ENCODE data around the gene FAS.

DNA sequence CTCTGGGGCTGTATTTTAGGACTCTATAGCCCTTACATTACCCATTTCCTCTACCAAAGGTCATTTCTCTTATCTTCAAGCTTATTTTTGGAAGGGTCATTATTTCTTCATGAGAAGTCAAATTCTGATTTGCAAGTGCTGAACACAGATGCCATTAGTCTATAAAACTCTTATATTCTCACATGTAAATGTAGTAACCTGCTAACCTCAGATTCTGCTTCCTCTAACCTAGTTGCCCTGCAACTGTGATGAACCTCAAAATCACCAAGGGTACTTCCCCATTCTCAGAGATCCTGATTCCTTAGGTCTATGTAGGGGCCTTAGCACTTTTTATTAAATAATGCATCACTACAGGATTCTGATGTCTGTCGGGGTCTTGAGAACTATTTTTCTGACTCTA lies 6.3 kb downstream of the FAS start:
- TF ChIP-seq SIN3A (IDR thresholded peaks at IDR 0.05; ENCODE audit: borderline replicate concordance, low read depth, low read length) (no peak), MAX (IDR thresholded peaks at IDR 0.05; ENCODE audit: low read depth) (no peak), FOXJ3 (CRISPR knock-in tag; IDR thresholded peaks at IDR 0.05) (no peak), RCOR1 (IDR thresholded peaks at IDR 0.05; ENCODE audit: low read length) (no peak), MXI1 (IDR thresholded peaks at IDR 0.05; ENCODE audit: low read depth, low read length) (no peak), YY1 (IDR thresholded peaks at IDR 0.05; ENCODE audit: low read depth) (no peak), RFX5 (IDR thresholded peaks at IDR 0.05; ENCODE audit: low read length) (no peak)
- TF ChIP-seq, protein P1, sequence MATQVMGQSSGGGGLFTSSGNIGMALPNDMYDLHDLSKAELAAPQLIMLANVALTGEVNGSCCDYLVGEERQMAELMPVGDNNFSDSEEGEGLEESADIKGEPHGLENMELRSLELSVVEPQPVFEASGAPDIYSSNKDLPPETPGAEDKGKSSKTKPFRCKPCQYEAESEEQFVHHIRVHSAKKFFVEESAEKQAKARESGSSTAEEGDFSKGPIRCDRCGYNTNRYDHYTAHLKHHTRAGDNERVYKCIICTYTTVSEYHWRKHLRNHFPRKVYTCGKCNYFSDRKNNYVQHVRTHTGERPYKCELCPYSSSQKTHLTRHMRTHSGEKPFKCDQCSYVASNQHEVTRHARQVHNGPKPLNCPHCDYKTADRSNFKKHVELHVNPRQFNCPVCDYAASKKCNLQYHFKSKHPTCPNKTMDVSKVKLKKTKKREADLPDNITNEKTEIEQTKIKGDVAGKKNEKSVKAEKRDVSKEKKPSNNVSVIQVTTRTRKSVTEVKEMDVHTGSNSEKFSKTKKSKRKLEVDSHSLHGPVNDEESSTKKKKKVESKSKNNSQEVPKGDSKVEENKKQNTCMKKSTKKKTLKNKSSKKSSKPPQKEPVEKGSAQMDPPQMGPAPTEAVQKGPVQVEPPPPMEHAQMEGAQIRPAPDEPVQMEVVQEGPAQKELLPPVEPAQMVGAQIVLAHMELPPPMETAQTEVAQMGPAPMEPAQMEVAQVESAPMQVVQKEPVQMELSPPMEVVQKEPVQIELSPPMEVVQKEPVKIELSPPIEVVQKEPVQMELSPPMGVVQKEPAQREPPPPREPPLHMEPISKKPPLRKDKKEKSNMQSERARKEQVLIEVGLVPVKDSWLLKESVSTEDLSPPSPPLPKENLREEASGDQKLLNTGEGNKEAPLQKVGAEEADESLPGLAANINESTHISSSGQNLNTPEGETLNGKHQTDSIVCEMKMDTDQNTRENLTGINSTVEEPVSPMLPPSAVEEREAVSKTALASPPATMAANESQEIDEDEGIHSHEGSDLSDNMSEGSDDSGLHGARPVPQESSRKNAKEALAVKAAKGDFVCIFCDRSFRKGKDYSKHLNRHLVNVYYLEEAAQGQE (IDR thresholded peaks at IDR 0.05; ENCODE audit: low read depth, low read length) = no peak
- TF ChIP-seq, protein P2, sequence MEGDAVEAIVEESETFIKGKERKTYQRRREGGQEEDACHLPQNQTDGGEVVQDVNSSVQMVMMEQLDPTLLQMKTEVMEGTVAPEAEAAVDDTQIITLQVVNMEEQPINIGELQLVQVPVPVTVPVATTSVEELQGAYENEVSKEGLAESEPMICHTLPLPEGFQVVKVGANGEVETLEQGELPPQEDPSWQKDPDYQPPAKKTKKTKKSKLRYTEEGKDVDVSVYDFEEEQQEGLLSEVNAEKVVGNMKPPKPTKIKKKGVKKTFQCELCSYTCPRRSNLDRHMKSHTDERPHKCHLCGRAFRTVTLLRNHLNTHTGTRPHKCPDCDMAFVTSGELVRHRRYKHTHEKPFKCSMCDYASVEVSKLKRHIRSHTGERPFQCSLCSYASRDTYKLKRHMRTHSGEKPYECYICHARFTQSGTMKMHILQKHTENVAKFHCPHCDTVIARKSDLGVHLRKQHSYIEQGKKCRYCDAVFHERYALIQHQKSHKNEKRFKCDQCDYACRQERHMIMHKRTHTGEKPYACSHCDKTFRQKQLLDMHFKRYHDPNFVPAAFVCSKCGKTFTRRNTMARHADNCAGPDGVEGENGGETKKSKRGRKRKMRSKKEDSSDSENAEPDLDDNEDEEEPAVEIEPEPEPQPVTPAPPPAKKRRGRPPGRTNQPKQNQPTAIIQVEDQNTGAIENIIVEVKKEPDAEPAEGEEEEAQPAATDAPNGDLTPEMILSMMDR (IDR thresholded peaks at IDR 0.05) = no peak
- TF ChIP-seq, protein P3, sequence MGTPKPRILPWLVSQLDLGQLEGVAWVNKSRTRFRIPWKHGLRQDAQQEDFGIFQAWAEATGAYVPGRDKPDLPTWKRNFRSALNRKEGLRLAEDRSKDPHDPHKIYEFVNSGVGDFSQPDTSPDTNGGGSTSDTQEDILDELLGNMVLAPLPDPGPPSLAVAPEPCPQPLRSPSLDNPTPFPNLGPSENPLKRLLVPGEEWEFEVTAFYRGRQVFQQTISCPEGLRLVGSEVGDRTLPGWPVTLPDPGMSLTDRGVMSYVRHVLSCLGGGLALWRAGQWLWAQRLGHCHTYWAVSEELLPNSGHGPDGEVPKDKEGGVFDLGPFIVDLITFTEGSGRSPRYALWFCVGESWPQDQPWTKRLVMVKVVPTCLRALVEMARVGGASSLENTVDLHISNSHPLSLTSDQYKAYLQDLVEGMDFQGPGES (IDR thresholded peaks at IDR 0.05; ENCODE audit: low read depth, low read length) = no peak
